Liver (tissue), 9 donors: ENCODE results near the gene ZNF195. TPM values are rescaled to one million over a fixed set of nuclear protein-coding genes. Genes with fewer than 3 reads are reported as not detected.

Experiments used
- DNase-seq: peaks from one replicate; pipeline ENCODE4 v3.0.0-alpha.2; 2017; ENCODE audit warnings: low spot score
- H3K27ac ChIP-seq, 2 donors: one replicate each; pipeline ENCODE4 v1.7.0; 2013; ENCODE audit warnings: inconsistent platforms in 2 of 2, low read length in 2 of 2, control low read depth in 1 of 2, low read depth in 1 of 2, mild to moderate bottlenecking in 1 of 2
- H3K27me3 ChIP-seq, 4 donors: one replicate each; pipeline versions ENCODE4 v1.6.1 to v1.7.0; 2013; ENCODE audit warnings: low read length in 3 of 4, inconsistent platforms in 1 of 4, mild to moderate bottlenecking in 1 of 4, moderate library complexity in 1 of 4; ENCODE audit not compliant: control insufficient read depth in 4 of 4, insufficient read depth in 4 of 4
- H3K36me3 ChIP-seq, 4 donors: one replicate each; pipeline versions ENCODE4 v1.6.1 to v1.7.0; 2013; ENCODE audit warnings: low read length in 3 of 4, mild to moderate bottlenecking in 3 of 4, low read depth in 1 of 4, moderate library complexity in 1 of 4; ENCODE audit not compliant: control insufficient read depth in 4 of 4, insufficient read depth in 3 of 4
- H3K4me1 ChIP-seq, 4 donors: one replicate each; pipeline versions ENCODE4 v1.6.1 to v1.7.0; 2013; ENCODE audit warnings: low read length in 3 of 4, mild to moderate bottlenecking in 3 of 4, moderate library complexity in 1 of 4; ENCODE audit not compliant: control insufficient read depth in 4 of 4, insufficient read depth in 4 of 4
- H3K4me3 ChIP-seq, 3 donors: one replicate each; pipeline versions ENCODE4 v1.6.1 to v1.7.0; 2013; ENCODE audit warnings: low read length in 3 of 3, control low read depth in 1 of 3, low read depth in 1 of 3, mild to moderate bottlenecking in 1 of 3
- H3K9ac ChIP-seq, 2 donors: one replicate each; pipeline ENCODE4 v1.7.0; 2013; ENCODE audit warnings: low read length in 2 of 2, mild to moderate bottlenecking in 2 of 2, moderate library complexity in 2 of 2, control low read depth in 1 of 2, low read depth in 1 of 2
- H3K9me3 ChIP-seq, 4 donors: one replicate each; pipeline versions ENCODE4 v1.6.1 to v1.7.0; 2013; ENCODE audit warnings: low read length in 3 of 4; ENCODE audit not compliant: control insufficient read depth in 4 of 4
- ATF3 ChIP-seq: IDR thresholded peaks from 2 replicates; pipeline ENCODE4 v1.6.1; 2016; ENCODE audit warnings: antibody characterized with exemption
- EGR1 ChIP-seq, 2 donors: IDR thresholded peaks; 2 replicates each; pipeline ENCODE4 v1.6.1; 2016 to 2018; ENCODE audit warnings: antibody characterized with exemption in 2 of 2, low read depth in 2 of 2
- FOXA1 ChIP-seq: IDR thresholded peaks from 2 replicates; pipeline ENCODE4 v1.6.1; 2016; ENCODE audit warnings: antibody characterized with exemption
- FOXA2 ChIP-seq: IDR thresholded peaks from 2 replicates; pipeline ENCODE4 v1.6.1; 2016; ENCODE audit warnings: antibody characterized with exemption
- GABPA ChIP-seq, 2 donors: IDR thresholded peaks in 1 of 2; conservative IDR thresholded peaks in 1 of 2; 2 replicates each; pipeline ENCODE4 v1.6.1; 2016; ENCODE audit warnings: antibody characterized with exemption in 2 of 2, mild to moderate bottlenecking in 1 of 2, moderate library complexity in 1 of 2
- HNF4A ChIP-seq, 2 donors: conservative IDR thresholded peaks; 2 replicates each; pipeline ENCODE4 v1.6.1; 2016; ENCODE audit warnings: antibody characterized with exemption in 2 of 2, mild to moderate bottlenecking in 2 of 2
- HNF4G ChIP-seq: IDR thresholded peaks from 2 replicates; pipeline ENCODE4 v1.6.1; 2016; ENCODE audit warnings: antibody characterized with exemption
- JUND ChIP-seq, 2 donors: IDR thresholded peaks; 2 replicates each; pipeline ENCODE4 v1.6.1; 2016; ENCODE audit warnings: antibody characterized with exemption in 2 of 2
- MAX ChIP-seq: IDR thresholded peaks from 2 replicates; pipeline ENCODE4 v1.6.1; 2016; ENCODE audit warnings: antibody characterized with exemption
- NR2F2 ChIP-seq: IDR thresholded peaks from 2 replicates; pipeline ENCODE4 v1.6.1; 2016; ENCODE audit warnings: antibody characterized with exemption
- RAD21 ChIP-seq, 2 donors: IDR thresholded peaks; 2 replicates each; pipeline ENCODE4 v1.6.1; 2016; ENCODE audit warnings: antibody characterized with exemption in 2 of 2, mild to moderate bottlenecking in 2 of 2
- REST ChIP-seq: IDR thresholded peaks from 2 replicates; pipeline ENCODE4 v1.6.1; 2016; ENCODE audit warnings: antibody characterized with exemption, mild to moderate bottlenecking
- RXRA ChIP-seq, 2 donors: IDR thresholded peaks; 2 replicates each; pipeline ENCODE4 v1.6.1; 2017 to 2018; ENCODE audit warnings: antibody characterized with exemption in 2 of 2, mild to moderate bottlenecking in 1 of 2
- SP1 ChIP-seq: IDR thresholded peaks from 2 replicates; pipeline ENCODE4 v1.6.1; 2018; ENCODE audit warnings: antibody characterized with exemption, mild to moderate bottlenecking
- TAF1 ChIP-seq: conservative IDR thresholded peaks from 2 replicates; pipeline ENCODE4 v1.6.1; 2016; ENCODE audit warnings: antibody characterized with exemption, mild to moderate bottlenecking
- YY1 ChIP-seq: IDR thresholded peaks from 2 replicates; pipeline ENCODE4 v1.6.1; 2016; ENCODE audit warnings: antibody characterized with exemption, mild to moderate bottlenecking
- ZBTB33 ChIP-seq: IDR thresholded peaks from 2 replicates; pipeline ENCODE4 v1.6.1; 2016; ENCODE audit warnings: antibody characterized with exemption
- WGBS: extraction: QIAGEN DNeasy Blood & Tissue Kit; methylation state at CpG from one replicate; pipeline ENCODE4 v1.1.7; 2013; 5-methylcytosine and 5-hydroxymethylcytosine counted together
- polyA plus RNA-seq, 2 donors: library from polyadenylated mRNA; stranded (reverse) in 1 of 2; unstranded in 1 of 2; fragments of 200-250 nt in 1 of 2; fragments of >200 nt in 1 of 2; fragmentation: Nextera tagmentation in 1 of 2; extraction: Ambion mirVana in 1 of 2; gene quantifications; one replicate each; pipeline versions ENCODE4 v1.2.1 to v1.2.3, GENCODE V29; 2013 to 2015
- total RNA-seq, 2 donors: library from RNA; depleted of rRNA; stranded (reverse); fragments of >200 nt; gene quantifications; one replicate each; pipeline ENCODE4 v1.2.3, GENCODE V29; 2014
- donor health status: healthy.
- donor health status: healthy.
- donor health status: healthy.
- donor health status: healthy.
- donor health status: healthy.

ZNF195 gene
- total and polyA plus RNA-seq, 4 donors: 4.3 to 12.4 (median 11.1) TPM

GRCh38 chr11:3367221-3367620 is 11.7 kb downstream of the ZNF195 start:
- no peak overlapping the region for H3K4me3 ChIP-seq
- DNase-seq: no peak
- H3K27ac ChIP-seq: no peak overlapping the region
- WGBS: 99% methylated on average over 1 of the region's 1 CpG
- H3K36me3 ChIP-seq: peaks cover 14 to 90% (median 87%) of the 10 kb centered on the region in 4 donors
- H3K9ac ChIP-seq: no peak overlapping the region
- H3K4me1 ChIP-seq: no peaks in the 10 kb centered on the region
- peaks cover 15 to 74% (median 36%) of the 10 kb centered on the region in 4 donors for H3K9me3 ChIP-seq
- H3K27me3 ChIP-seq: no peaks in the 10 kb centered on the region
- TF ChIP-seq HNF4G (no peak), HNF4A (conservative IDR thresholded peaks at IDR 0.05) (no peak), TAF1 (no peak)

GRCh38 chr11:3359092-3359824 is 19.7 kb downstream of the ZNF195 start:
- Histone ChIP-seq H3K4me1 (no peaks in the 10 kb centered on the region), H3K36me3 (peaks cover 16 to 52% (median 47%) of the 10 kb centered on the region in 4 donors), H3K9me3 (peaks cover 46 to 96% (median 62%) of the 10 kb centered on the region in 4 donors), H3K27me3 (no peaks in the 10 kb centered on the region), H3K27ac (no peak overlapping the region), H3K4me3 (peak overlapping the region in 2 of 3 donors; percentile 24 to 38), H3K9ac (no peak overlapping the region)
- no peak for TF ChIP-seq TAF1
- no peak for TF ChIP-seq HNF4G
- no peak for TF ChIP-seq YY1
- no peak for TF ChIP-seq HNF4A (conservative IDR thresholded peaks at IDR 0.05)
- TF ChIP-seq RXRA (IDR thresholded peaks at IDR 0.05): no peak
- no peak for TF ChIP-seq RAD21 (IDR thresholded peaks at IDR 0.05)
- TF ChIP-seq EGR1 (IDR thresholded peaks at IDR 0.05; ENCODE audit: low read depth in 2 of 2): no peak
- no peak for TF ChIP-seq FOXA1
- TF ChIP-seq JUND (IDR thresholded peaks at IDR 0.05): no peak
- no peak for TF ChIP-seq FOXA2
- WGBS: 96% methylated on average over 5 of the region's 5 CpGs
- DNase-seq: no peak

GRCh38 chr11:3357994-3358676 is 20.8 kb downstream of the ZNF195 start:
- no peak overlapping the region for H3K27ac ChIP-seq
- no peak for TF ChIP-seq EGR1 (IDR thresholded peaks at IDR 0.05; ENCODE audit: low read depth in 2 of 2)
- TF ChIP-seq NR2F2: no peak
- no peak for TF ChIP-seq TAF1
- no peak for TF ChIP-seq ATF3
- no peak for TF ChIP-seq HNF4A (conservative IDR thresholded peaks at IDR 0.05)
- no peak for TF ChIP-seq YY1
- TF ChIP-seq RAD21 (IDR thresholded peaks at IDR 0.05): no peak
- no peak for TF ChIP-seq SP1
- TF ChIP-seq MAX: no peak
- TF ChIP-seq GABPA (IDR thresholded peaks at IDR 0.05 in 1 of 2, conservative IDR thresholded peaks at IDR 0.05 in 1 of 2): no peak
- TF ChIP-seq FOXA2: no peak
- TF ChIP-seq FOXA1: no peak
- TF ChIP-seq REST: no peak
- TF ChIP-seq ZBTB33: no peak
- TF ChIP-seq JUND (IDR thresholded peaks at IDR 0.05): no peak
- WGBS: 92% methylated on average over 11 of the region's 11 CpGs
- H3K36me3 ChIP-seq: peaks cover 14 to 42% (median 38%) of the 10 kb centered on the region in 4 donors
- no peak for DNase-seq
- no peaks in the 10 kb centered on the region for H3K4me1 ChIP-seq
- no peak overlapping the region for H3K9ac ChIP-seq
- H3K27me3 ChIP-seq: no peaks in the 10 kb centered on the region
- H3K4me3 ChIP-seq: peak overlapping the region in 2 of 3 donors; percentile 11 to 19
- H3K9me3 ChIP-seq: peaks cover 53 to 98% (median 64%) of the 10 kb centered on the region in 4 donors
